Subcutaneous adipose tissue (tissue), 4 donors: ENCODE results near the gene CSF1. TPM values are rescaled to one million over a fixed set of nuclear protein-coding genes. Genes with fewer than 3 reads are reported as not detected.

Experiments used
- CTCF ChIP-seq: fragments of 450-650 bp; IDR thresholded peaks from one replicate; pipeline ENCODE4 v1.5.1; 2016; ENCODE audit warnings: low read depth, mild to moderate bottlenecking, control low read depth, antibody characterized with exemption, moderate library complexity
- total RNA-seq, 4 donors: library from RNA; depleted of rRNA; stranded (reverse); fragments of >200 nt; gene quantifications; one replicate each; pipeline ENCODE4 v1.1.0, GENCODE V29; 2016

CSF1 gene
- total RNA-seq, 4 donors from 2014 or later = 70.3 to 116 (median 106) TPM

DNA sequence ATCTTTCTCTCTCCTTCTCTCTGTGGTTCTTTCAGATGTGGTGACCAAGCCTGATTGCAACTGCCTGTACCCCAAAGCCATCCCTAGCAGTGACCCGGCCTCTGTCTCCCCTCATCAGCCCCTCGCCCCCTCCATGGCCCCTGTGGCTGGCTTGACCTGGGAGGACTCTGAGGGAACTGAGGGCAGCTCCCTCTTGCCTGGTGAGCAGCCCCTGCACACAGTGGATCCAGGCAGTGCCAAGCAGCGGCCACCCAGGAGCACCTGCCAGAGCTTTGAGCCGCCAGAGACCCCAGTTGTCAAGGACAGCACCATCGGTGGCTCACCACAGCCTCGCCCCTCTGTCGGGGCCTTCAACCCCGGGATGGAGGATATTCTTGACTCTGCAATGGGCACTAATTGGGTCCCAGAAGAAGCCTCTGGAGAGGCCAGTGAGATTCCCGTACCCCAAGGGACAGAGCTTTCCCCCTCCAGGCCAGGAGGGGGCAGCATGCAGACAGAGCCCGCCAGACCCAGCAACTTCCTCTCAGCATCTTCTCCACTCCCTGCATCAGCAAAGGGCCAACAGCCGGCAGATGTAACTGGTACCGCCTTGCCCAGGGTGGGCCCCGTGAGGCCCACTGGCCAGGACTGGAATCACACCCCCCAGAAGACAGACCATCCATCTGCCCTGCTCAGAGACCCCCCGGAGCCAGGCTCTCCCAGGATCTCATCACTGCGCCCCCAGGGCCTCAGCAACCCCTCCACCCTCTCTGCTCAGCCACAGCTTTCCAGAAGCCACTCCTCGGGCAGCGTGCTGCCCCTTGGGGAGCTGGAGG lies 12.7 kb downstream of the CSF1 start:
- TF ChIP-seq CTCF = no peak

GRCh38 chr1:109923946-109924275 lies 13.3 kb downstream of the CSF1 start:
- no peak for TF ChIP-seq CTCF

DNA sequence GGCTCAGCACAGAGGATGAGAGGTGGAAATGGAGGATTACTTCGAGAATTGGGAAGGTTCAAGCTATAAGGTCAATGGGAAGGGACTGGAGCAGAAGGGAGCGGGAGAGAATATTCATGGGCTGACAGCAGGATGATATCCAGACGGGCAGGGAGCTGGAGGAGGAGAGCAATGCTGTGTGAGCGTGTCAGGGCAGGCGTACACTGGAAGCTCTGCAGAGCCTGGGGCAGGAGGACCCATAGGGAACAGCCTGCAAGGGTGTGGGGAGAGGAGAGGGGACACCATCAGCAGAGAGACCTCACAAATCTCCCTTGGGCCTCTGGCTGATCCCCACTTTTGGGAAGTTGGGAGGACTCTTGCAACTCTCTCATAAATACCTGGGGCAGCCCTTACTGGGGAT lies 13.7 kb downstream of the CSF1 start:
- no peak for TF ChIP-seq CTCF

GRCh38 chr1:109925159-109925990 lies 14.7 kb downstream of the CSF1 start:
- no peak for TF ChIP-seq CTCF

DNA sequence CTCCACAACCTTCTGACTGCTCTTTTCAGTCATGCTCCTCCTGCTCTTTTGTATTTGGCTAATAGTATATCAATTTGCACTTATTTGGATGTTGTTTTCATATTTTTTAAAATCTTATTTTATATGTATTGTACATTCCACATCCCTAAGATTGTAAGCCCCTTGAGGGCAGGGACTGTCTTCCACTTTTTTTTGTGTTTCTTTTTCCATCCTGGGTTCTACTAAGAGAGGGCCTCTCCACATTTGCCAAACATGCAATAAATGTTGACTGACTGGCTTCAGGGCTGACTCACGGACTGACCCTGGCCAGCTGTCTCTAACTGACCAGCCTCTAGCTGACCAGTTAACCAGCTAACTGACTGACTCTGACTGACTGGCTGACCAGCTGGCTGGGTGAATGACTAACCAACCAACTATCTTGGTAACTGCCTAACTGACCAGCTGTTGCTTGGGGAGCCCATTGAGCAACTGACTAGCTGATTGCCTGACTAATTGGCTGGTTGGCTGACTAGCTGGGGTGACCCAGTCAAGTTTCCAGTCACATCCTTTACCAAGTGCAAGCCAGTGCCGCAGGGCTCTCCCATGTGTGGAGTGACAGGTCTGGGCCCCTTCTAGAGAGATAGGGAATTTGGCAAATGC lies 16.1 kb downstream of the CSF1 start:
- no peak for TF ChIP-seq CTCF

DNA sequence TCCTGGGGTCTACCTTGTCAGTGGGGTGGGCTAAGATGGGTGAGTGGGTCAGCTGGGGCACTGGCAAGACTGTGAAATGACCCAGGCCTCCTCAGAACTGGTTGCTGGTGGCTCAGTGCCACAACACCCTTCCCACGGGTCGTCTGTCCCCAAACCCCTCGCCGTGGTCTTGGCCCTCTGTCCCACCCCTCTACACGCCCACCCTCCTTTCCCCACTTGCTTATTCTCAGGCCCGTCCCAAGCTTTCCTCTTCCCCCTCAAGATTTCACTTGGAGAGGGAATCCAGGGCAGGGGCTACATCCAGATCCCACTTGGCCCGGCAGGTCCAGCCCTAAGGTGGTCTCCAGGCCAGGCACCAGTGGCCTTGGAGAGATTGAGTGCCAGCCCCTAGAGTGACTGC lies 16.7 kb downstream of the CSF1 start:
- TF ChIP-seq CTCF = no peak

DNA sequence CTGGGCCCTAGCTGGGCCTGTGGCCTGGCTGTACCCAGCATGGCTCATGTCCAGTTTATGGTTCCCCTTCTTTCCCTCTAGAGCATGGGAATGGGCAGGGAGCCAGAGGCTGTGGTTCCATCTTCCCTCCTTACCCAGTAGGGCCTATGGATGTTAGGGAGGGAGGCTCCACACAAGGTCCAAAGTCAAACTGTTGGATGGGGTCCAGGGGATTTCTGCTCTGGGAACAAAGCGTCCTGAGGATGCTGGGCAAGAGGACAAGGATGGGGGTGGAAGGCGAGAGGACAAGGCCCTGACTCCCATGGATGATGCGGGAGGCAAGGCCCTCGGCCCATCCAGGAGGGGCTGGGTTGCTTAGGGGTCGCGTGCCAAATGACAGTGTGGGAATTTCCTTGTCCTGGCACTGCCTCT lies 17.3 kb downstream of the CSF1 start:
- no peak for TF ChIP-seq CTCF
